MCF 10A (cell line): ENCODE measurements around the gene FGGY. TPM values are rescaled to one million over a fixed set of nuclear protein-coding genes. Genes with fewer than 3 reads are reported as not detected.
A peak's percentile ranks its signal among the peaks of the same experiment; 100 is the strongest.
"Not testable (repeated sequence)": the region's sequence is repeated elsewhere in the genome, so short reads cannot be mapped to it uniquely, and the experiment has no call there.

Experiments used
- BruUV-seq: library from RNA; stranded (reverse); fragments of 400-500 nt; replicated peaks from 2 replicates; lab custom pipeline; 2021; lab: Mats Ljungman, UMichigan
- CTCF ChIA-PET: fragments of 300-600 bp; sonication (Branson Sonifier 250); formaldehyde crosslinking; extraction: SDS; loops from one replicate; lab custom pipeline; 2021; ENCODE audit warnings: antibody characterized with exemption, inconsistent platforms; lab: Yijun Ruan, JAX
- POLR2A ChIA-PET: fragments of 300-600, 350-650 bp; sonication (Branson Sonifier 250); formaldehyde crosslinking; extraction: SDS; loops from one replicate; lab custom pipeline; 2020; ENCODE audit warnings: antibody characterized with exemption, inconsistent platforms; lab: Yijun Ruan, JAX
- DNase-seq: peaks from one replicate; pipeline ENCODE4 v3.0.0-alpha.2; 2018; ENCODE audit not compliant: unreplicated experiment
- H3K27ac Mint-ChIP-seq: one replicate; pipeline ENCODE4 v1.8.0; 2022; ENCODE audit warnings: mild to moderate bottlenecking, low read depth, mixed read lengths; ENCODE audit not compliant: unreplicated experiment
- H3K27me3 Mint-ChIP-seq: one replicate; pipeline ENCODE4 v1.8.0; 2022; ENCODE audit warnings: mixed read lengths; ENCODE audit not compliant: insufficient read depth, unreplicated experiment
- H3K36me3 Mint-ChIP-seq: one replicate; pipeline ENCODE4 v1.8.0; 2022; ENCODE audit warnings: mild to moderate bottlenecking, moderate library complexity, mixed read lengths; ENCODE audit not compliant: insufficient read depth, unreplicated experiment
- H3K4me1 Mint-ChIP-seq: one replicate; pipeline ENCODE4 v1.8.0; 2022; ENCODE audit warnings: mixed read lengths; ENCODE audit not compliant: insufficient read depth, unreplicated experiment
- H3K4me3 Mint-ChIP-seq: one replicate; pipeline ENCODE4 v1.8.0; 2022; ENCODE audit warnings: mild to moderate bottlenecking, moderate library complexity, mixed read lengths; ENCODE audit not compliant: unreplicated experiment
- H3K9me3 Mint-ChIP-seq: one replicate; pipeline ENCODE4 v1.8.0; 2022; ENCODE audit warnings: mixed read lengths; ENCODE audit not compliant: unreplicated experiment
- CTCF ChIP-seq: fragments of 200-600 bp; IDR thresholded peaks from one replicate; pipeline ENCODE4 v1.8.0; 2022; ENCODE audit warnings: antibody characterized with exemption, mild to moderate bottlenecking; ENCODE audit not compliant: unreplicated experiment
- intact Hi-C: fragments of 100-400 bp; cut with micrococcal nuclease; formaldehyde crosslinking; loops from 2 replicates; pipeline ENCODE4 v1.14.1; 2022
- total RNA-seq: library from RNA; stranded (reverse); gene quantifications from 2 replicates; pipeline ENCODE4 v1.2.3, GENCODE V29; 2022

Gene FGGY
- total RNA-seq, 1 experiment from 2014 or later, result 10.6 TPM

DNA sequence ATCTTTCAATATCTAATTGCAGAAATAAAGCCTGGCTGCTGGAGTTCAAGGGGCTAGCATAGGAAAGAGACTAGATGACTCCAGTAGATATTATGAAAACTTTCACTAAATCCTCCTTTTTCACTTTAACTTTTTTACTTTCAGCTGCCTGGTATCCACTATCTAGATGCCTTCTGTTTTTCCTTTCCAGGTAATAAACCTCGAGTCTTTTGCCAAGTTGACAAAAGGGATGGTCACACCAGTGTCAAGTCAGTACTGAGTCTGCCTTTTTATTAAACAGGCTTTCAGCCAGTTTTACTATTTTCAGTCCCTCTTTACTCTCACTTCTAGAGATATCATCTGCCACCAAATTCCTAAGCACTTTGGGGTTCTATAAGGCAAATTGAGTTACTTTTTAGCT lies 195.6 kb downstream of the FGGY start:
- DNase-seq, result no peak
- Mint-ChIP-seq H3K27ac (no peak overlapping the region), H3K4me3 (no peak overlapping the region), H3K36me3 (peaks cover 8% of the 10 kb centered on the region), H3K9me3 (peaks cover 24% of the 10 kb centered on the region), H3K4me1 (peaks cover 8% of the 10 kb centered on the region), H3K27me3 (no peaks in the 10 kb centered on the region)
- intact Hi-C loops, result no loop called here
- no peak for TF ChIP-seq CTCF
- CTCF ChIA-PET, result no interaction called here
- no TSS peak for BruUV-seq
- POLR2A ChIA-PET, result interaction anchor here (1.1 kb wide), 1 partner anchor 48 kb away, joined by 3 read pairs; no protein-coding TSS in a partner anchor

DNA sequence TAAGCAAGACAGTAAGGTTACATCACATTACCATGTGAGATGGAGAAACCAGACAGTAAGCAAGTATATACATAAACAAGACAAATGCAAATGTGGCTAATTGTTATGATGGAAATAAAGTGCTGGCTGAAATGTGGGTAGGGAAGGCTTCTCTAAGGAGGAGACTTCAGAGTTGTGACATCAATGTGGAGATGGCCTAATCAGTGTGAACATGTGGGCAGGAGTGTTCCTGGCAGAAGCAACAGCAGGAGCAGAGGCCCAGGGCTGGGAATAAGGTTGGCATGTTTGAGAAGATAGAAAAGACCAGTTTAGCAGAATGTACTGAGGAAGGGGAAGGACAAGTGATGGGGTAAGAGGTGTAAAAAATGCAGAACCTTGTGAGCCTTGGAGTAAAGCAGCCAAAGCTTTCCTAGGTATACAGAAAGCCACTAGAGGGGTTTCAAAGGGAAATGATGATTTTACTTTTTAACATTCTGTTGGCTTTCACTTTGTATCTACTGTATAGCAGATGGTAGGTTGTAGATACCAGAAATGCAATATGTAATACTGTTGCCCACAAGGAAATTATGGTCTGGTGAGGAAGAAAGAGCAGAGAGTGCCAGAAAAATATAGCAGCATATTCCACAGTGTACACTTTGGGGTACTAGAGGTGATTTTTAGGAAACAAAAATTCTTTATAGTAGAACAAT lies 197.4 kb downstream of the FGGY start:
- POLR2A ChIA-PET, result no interaction called here

DNA sequence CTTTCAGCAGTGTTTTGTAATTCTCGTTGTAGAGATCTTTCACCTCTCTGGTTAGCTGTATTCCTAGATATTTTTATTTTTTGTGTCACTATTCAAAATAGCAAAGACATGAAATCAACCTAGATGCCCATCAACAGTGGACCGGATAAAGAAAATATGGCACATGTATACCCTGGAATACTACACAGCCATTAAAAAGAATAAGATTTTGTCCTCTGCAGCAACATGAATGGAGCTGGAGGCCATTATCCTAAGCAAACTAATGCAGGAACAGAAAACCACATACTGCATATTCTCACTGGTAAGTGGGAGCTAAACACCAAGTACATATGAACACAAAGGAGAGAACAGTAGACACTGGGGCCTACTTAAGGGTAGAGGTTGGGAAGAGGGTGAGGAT lies 199.3 kb downstream of the FGGY start:
- not testable (repeated sequence) for BruUV-seq, H3K27me3 Mint-ChIP-seq, H3K4me3 Mint-ChIP-seq, H3K27ac Mint-ChIP-seq, DNase-seq
- peaks cover 12% of the 10 kb centered on the region for H3K36me3 Mint-ChIP-seq
- ChIA-PET CTCF (interaction anchor here (0.7 kb wide), 1 partner anchor 184 kb away, joined by 3 read pairs; no protein-coding TSS in a partner anchor), POLR2A (interaction anchor here (0.6 to 1.8 kb wide), 2 partner anchors 9 to 177 kb away, joined by 3 to 7 read pairs; no protein-coding TSS in a partner anchor)
- H3K9me3 Mint-ChIP-seq, result peaks cover 19% of the 10 kb centered on the region
- intact Hi-C loops, result loop anchor here (5.0 kb wide), 1 partner anchor 129 kb away; no protein-coding TSS in a partner anchor
- H3K4me1 Mint-ChIP-seq, result peaks cover 25% of the 10 kb centered on the region

More for the DNA sequence above, 197.4 kb downstream of the FGGY start:
- H3K9me3 Mint-ChIP-seq, result peaks cover 24% of the 10 kb centered on the region
- H3K4me1 Mint-ChIP-seq, result peaks cover 14% of the 10 kb centered on the region
- H3K27me3 Mint-ChIP-seq, result no peaks in the 10 kb centered on the region
- no peak for TF ChIP-seq CTCF
- CTCF ChIA-PET, result interaction anchor here (0.6 to 0.7 kb wide), 2 partner anchors 85 to 754 kb away, joined by 3 to 4 read pairs; no protein-coding TSS in a partner anchor
- peak; percentile 7 for DNase-seq
- H3K36me3 Mint-ChIP-seq, result peaks cover 12% of the 10 kb centered on the region
- intact Hi-C loops, result no loop called here
- H3K4me3 Mint-ChIP-seq, result no peak overlapping the region
- no peak overlapping the region for H3K27ac Mint-ChIP-seq
- no TSS peak for BruUV-seq

- TF ChIP-seq CTCF, result no peak
- intact Hi-C loops, result loop anchor here (2.0 to 5.0 kb wide), 2 partner anchors 130 to 713 kb away; partner anchors contain the start of gene JUN
- Mint-ChIP-seq H3K4me3 (no peak overlapping the region), H3K27ac (no peak overlapping the region), H3K27me3 (no peaks in the 10 kb centered on the region), H3K36me3 (peaks cover 12% of the 10 kb centered on the region), H3K9me3 (peaks cover 17% of the 10 kb centered on the region), H3K4me1 (peaks cover 31% of the 10 kb centered on the region)
- no peak for DNase-seq
- ChIA-PET POLR2A (interaction anchor here (1.0 to 3.3 kb wide), 6 partner anchors 8 to 714 kb away, joined by 3 to 32 read pairs (median 6); partner anchors contain the start of gene JUN), CTCF (interaction anchor here (0.6 kb wide), 1 partner anchor 107 kb away, joined by 3 read pairs; no protein-coding TSS in a partner anchor)
- BruUV-seq, result no TSS peak
These were observed 200.7 kb downstream of the FGGY start for GRCh38 chr1:59497616-59498015.
